Neuronal stem cell (in vitro differentiated cells): ENCODE measurements around the gene CLIC1.

Source experiments
- DNase-seq: peaks from one replicate; pipeline ENCODE4 v3.0.0-alpha.2; 2013; ENCODE audit warnings: low spot score
- H2AFZ ChIP-seq: one replicate; pipeline ENCODE4 v1.6.1; 2013; ENCODE audit warnings: mild to moderate bottlenecking, low read length, inconsistent platforms
- H2AK5ac ChIP-seq: 2 replicates; pipeline ENCODE4 v1.6.1; 2013; ENCODE audit warnings: low read depth, mild to moderate bottlenecking, inconsistent platforms, low read length, moderate library complexity, mixed read lengths
- H2BK120ac ChIP-seq: 2 replicates; pipeline ENCODE4 v1.6.1; 2013; ENCODE audit warnings: low read depth, mild to moderate bottlenecking, inconsistent platforms, low read length, moderate library complexity, mixed read lengths
- H2BK12ac ChIP-seq: one replicate; pipeline ENCODE4 v1.6.1; 2013; ENCODE audit warnings: low read length, inconsistent platforms
- H2BK15ac ChIP-seq: 2 replicates; pipeline ENCODE4 v1.6.1; 2013; ENCODE audit warnings: mild to moderate bottlenecking, low read length, inconsistent platforms, mixed read lengths
- H2BK5ac ChIP-seq: one replicate; pipeline ENCODE4 v1.6.1; 2013; ENCODE audit warnings: inconsistent platforms, mild to moderate bottlenecking, low read length, moderate library complexity
- H3K14ac ChIP-seq: one replicate; pipeline ENCODE4 v1.6.1; 2013; ENCODE audit warnings: low read length, inconsistent platforms
- H3K18ac ChIP-seq: 2 replicates; pipeline ENCODE4 v1.6.1; 2013; ENCODE audit warnings: low read length, inconsistent platforms
- H3K23ac ChIP-seq: 2 replicates; pipeline ENCODE4 v1.6.1; 2013; ENCODE audit warnings: low read depth, mild to moderate bottlenecking, mixed read lengths, low read length, inconsistent platforms; ENCODE audit not compliant: poor library complexity
- H3K27ac ChIP-seq: replicated peaks from 3 replicates; pipeline ENCODE4 v1.5.1; 2013; ENCODE audit warnings: low read length, inconsistent platforms
- H3K27me3 ChIP-seq, 3 experiments: 2 replicates each; pipeline ENCODE4 v1.6.1; 2013; ENCODE audit warnings: low read length in 3 of 3, mild to moderate bottlenecking in 2 of 3, inconsistent platforms in 1 of 3, low read depth in 1 of 3, mixed read lengths in 1 of 3, moderate library complexity in 1 of 3; ENCODE audit not compliant: control insufficient read depth in 3 of 3, insufficient read depth in 3 of 3
- H3K36me3 ChIP-seq, 2 donors: replicated peaks in 1 of 2; 2 replicates each; pipeline ENCODE4 v1.6.1; 2013; ENCODE audit warnings: low read length in 2 of 2; ENCODE audit not compliant: control insufficient read depth in 2 of 2, insufficient read depth in 2 of 2
- H3K4ac ChIP-seq: 2 replicates; pipeline ENCODE4 v1.6.1; 2013; ENCODE audit warnings: inconsistent platforms, mild to moderate bottlenecking, low read length, moderate library complexity
- H3K4me1 ChIP-seq, 2 donors: 1 replicate in 1 of 2; 2 replicates in 1 of 2; pipeline ENCODE4 v1.6.1; 2013; ENCODE audit warnings: low read length in 2 of 2, low read depth in 1 of 2; ENCODE audit not compliant: control insufficient read depth in 2 of 2, insufficient read depth in 1 of 2
- H3K4me2 ChIP-seq: one replicate; pipeline ENCODE4 v1.6.1; 2013; ENCODE audit warnings: mild to moderate bottlenecking, low read length, inconsistent platforms; ENCODE audit not compliant: insufficient read depth, poor library complexity, severe bottlenecking
- H3K4me3 ChIP-seq, 2 donors: 2 replicates each; pipeline ENCODE4 v1.5.1; 2013; ENCODE audit warnings: low read length in 2 of 2, mild to moderate bottlenecking in 2 of 2, inconsistent platforms in 1 of 2, moderate library complexity in 1 of 2
- H3K79me1 ChIP-seq: one replicate; pipeline ENCODE4 v1.6.1; 2013; ENCODE audit warnings: low read depth, mild to moderate bottlenecking, inconsistent platforms, low read length, moderate library complexity
- H3K9ac ChIP-seq: one replicate; pipeline ENCODE4 v1.6.1; 2013; ENCODE audit warnings: mild to moderate bottlenecking, low read depth, low read length, inconsistent platforms; ENCODE audit not compliant: poor library complexity
- H3K9me3 ChIP-seq, 2 donors: replicated peaks in 1 of 2; 2 replicates each; pipeline versions ENCODE3 to v1.6.1; 2013; ENCODE audit warnings: low read length in 2 of 2, mild to moderate bottlenecking in 2 of 2, inconsistent platforms in 1 of 2, low read depth in 1 of 2, mixed read lengths in 1 of 2, moderate library complexity in 1 of 2; ENCODE audit not compliant: control insufficient read depth in 2 of 2, insufficient read depth in 1 of 2
- H4K8ac ChIP-seq: one replicate; pipeline ENCODE4 v1.6.1; 2013; ENCODE audit warnings: low read depth, mild to moderate bottlenecking, inconsistent platforms, low read length, moderate library complexity
- H4K91ac ChIP-seq: one replicate; pipeline ENCODE4 v1.6.1; 2013; ENCODE audit warnings: low read length, low read depth, mild to moderate bottlenecking, inconsistent platforms; ENCODE audit not compliant: poor library complexity
- WGBS, 2 donors: extraction: QIAGEN DNeasy Blood & Tissue Kit; methylation state at CpG; one replicate each; pipeline ENCODE4 v1.1.7; 2013; ENCODE audit warnings: missing lambda C conversion rate in 2 of 2, mixed read lengths in 1 of 2; ENCODE audit not compliant: insufficient read length in 2 of 2, insufficient replicate concordance in 1 of 2; ENCODE audit errors: extremely low coverage in 2 of 2; 5-methylcytosine and 5-hydroxymethylcytosine counted together

CLIC1 gene

DNA sequence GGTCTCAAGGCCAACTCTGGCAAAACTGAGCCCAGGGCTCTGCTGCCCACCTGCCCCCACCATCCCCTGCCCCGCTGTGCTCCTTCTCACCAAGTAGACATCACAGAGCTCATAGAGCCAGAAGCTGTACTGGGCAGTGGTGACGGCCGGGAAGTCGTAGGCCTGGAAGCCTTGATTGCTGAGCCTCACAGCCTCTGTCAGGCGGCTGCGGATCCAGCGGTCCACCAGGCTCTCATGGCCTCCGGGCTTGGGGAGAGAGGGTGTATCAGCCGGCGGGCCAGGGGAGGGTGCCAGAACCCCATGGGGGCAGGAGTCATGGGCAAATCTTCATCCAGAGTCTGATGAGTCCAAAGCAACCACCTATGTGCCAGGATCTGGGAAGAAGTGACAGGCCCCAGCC lies 43.6 kb upstream of the CLIC1 start:
- H3K4me1 ChIP-seq: peaks cover 4 to 8% of the 10 kb centered on the region in 2 donors
- H3K4ac ChIP-seq: no peak overlapping the region
- no peak overlapping the region for H3K4me2 ChIP-seq
- peaks cover 53 to 74% of the 10 kb centered on the region in 2 donors for H3K36me3 ChIP-seq
- H2AFZ ChIP-seq: no peak overlapping the region
- H3K18ac ChIP-seq: no peak overlapping the region
- H2AK5ac ChIP-seq: no peak overlapping the region
- H3K27me3 ChIP-seq: no peaks in the 10 kb centered on the region
- H3K14ac ChIP-seq: no peak overlapping the region
- no CpG with 5 or more reads among the region's 10 CpGs for WGBS, 2 donors
- H2BK12ac ChIP-seq: no peak overlapping the region
- no peak overlapping the region for H3K9ac ChIP-seq
- H3K27ac ChIP-seq: no peak overlapping the region
- peaks cover 2% of the 10 kb centered on the region for H3K79me1 ChIP-seq
- H2BK120ac ChIP-seq: no peak overlapping the region
- H4K91ac ChIP-seq: no peak overlapping the region
- H3K4me3 ChIP-seq: no peak overlapping the region
- no peaks in the 10 kb centered on the region for H3K9me3 ChIP-seq
- no peak overlapping the region for H3K23ac ChIP-seq
- no peak overlapping the region for H2BK5ac ChIP-seq
- no peak overlapping the region for H2BK15ac ChIP-seq
- no peak for DNase-seq
- no peak overlapping the region for H4K8ac ChIP-seq

DNA sequence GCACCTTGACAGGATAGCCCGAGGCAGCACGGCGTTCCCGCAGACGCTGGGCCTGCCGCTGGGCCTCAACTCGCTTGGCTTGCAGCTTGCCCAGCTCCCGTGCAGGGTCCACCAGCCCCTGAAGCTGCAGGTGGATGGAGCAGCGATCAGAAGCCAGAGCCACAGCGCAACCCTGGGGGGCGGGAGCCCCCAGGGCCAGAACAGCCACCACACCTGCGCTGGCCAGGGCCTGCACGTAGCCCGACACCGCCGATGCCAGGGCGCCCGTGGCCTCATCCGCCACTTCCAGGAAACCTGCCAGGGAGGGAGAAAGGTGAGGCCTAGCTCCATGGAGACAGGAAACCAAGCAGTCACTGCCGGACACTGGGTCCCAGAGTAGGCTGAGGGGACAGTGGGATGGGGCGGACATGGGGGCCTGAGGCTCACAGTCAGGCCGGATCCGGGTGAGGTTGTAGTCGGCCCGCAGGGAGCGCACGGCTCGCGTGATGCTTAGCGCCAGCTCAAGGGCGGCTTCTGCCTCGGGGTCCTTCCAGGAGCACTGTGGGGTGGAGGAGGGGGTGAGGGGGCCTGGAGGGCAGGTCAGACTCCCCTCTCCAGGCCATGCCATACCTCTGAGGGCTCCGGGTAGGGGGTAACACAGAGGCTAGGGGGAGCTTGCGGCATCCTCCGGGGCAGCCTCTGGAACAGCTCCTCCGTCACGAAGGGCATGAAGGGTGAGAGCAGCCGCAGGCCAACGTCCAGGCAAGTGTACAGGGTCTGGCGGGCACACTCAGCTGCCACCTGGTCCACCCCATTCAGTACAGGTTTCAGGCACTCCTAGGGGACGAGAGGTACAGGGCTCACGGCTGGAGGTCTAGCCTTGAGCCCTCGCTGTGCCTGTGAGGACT lies 42.9 kb upstream of the CLIC1 start:
- Histone ChIP-seq H3K79me1 (peaks cover 2% of the 10 kb centered on the region), H3K18ac (no peak overlapping the region), H3K9ac (no peak overlapping the region), H4K8ac (no peak overlapping the region), H3K27me3 (no peaks in the 10 kb centered on the region), H2BK5ac (no peak overlapping the region), H3K27ac (no peak overlapping the region), H2BK120ac (no peak overlapping the region), H3K14ac (no peak overlapping the region), H3K4me2 (no peak overlapping the region), H2BK15ac (no peak overlapping the region), H2AK5ac (no peak overlapping the region), H3K36me3 (peaks cover 46 to 68% of the 10 kb centered on the region in 2 donors), H3K23ac (peak overlapping the region; percentile 43), H3K4ac (no peak overlapping the region), H2AFZ (no peak overlapping the region), H2BK12ac (no peak overlapping the region), H3K4me1 (peaks cover 4 to 8% of the 10 kb centered on the region in 2 donors), H4K91ac (no peak overlapping the region), H3K9me3 (no peaks in the 10 kb centered on the region), H3K4me3 (no peak overlapping the region)
- no CpG with 5 or more reads among the region's 43 CpGs for WGBS, 2 donors
- no peak for DNase-seq

DNA sequence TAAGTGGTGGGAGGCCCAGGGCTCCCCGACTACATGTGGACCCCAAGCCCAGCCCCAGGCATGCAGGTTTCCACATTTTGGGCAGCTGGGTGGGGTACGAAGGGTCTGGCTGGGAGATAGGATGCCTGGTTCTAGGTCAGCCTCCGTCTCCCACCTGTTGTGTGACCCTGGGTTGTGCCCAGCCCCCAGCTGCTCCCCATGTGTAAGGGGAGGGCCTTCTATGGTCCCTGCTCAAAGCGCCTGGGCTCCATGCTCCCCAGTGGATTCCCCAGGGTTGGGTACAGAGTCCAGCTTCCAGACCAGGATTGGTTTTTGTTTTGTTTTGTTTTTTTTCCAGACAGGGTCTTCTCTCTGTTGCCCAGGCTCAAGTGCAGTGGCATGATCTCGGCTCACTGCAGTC lies 41.9 kb upstream of the CLIC1 start:
- no peak overlapping the region for H2BK120ac ChIP-seq
- no CpG with 5 or more reads among the region's 5 CpGs for WGBS, 2 donors
- H3K36me3 ChIP-seq: peaks cover 42 to 58% of the 10 kb centered on the region in 2 donors
- no peak overlapping the region for H3K27ac ChIP-seq
- peak overlapping the region; percentile 5 for H2BK5ac ChIP-seq
- H3K4me3 ChIP-seq: no peak overlapping the region
- no peaks in the 10 kb centered on the region for H3K27me3 ChIP-seq
- H2AFZ ChIP-seq: no peak overlapping the region
- no peak overlapping the region for H3K14ac ChIP-seq
- H3K4ac ChIP-seq: no peak overlapping the region
- no peak overlapping the region for H4K8ac ChIP-seq
- H3K18ac ChIP-seq: no peak overlapping the region
- H3K9me3 ChIP-seq: no peaks in the 10 kb centered on the region
- H2BK12ac ChIP-seq: no peak overlapping the region
- H2AK5ac ChIP-seq: no peak overlapping the region
- no peak overlapping the region for H2BK15ac ChIP-seq
- H4K91ac ChIP-seq: no peak overlapping the region
- H3K79me1 ChIP-seq: peaks cover 2% of the 10 kb centered on the region
- H3K4me2 ChIP-seq: no peak overlapping the region
- H3K4me1 ChIP-seq: peaks cover 4 to 8% of the 10 kb centered on the region in 2 donors
- H3K9ac ChIP-seq: no peak overlapping the region
- DNase-seq: no peak
- H3K23ac ChIP-seq: no peak overlapping the region

DNA sequence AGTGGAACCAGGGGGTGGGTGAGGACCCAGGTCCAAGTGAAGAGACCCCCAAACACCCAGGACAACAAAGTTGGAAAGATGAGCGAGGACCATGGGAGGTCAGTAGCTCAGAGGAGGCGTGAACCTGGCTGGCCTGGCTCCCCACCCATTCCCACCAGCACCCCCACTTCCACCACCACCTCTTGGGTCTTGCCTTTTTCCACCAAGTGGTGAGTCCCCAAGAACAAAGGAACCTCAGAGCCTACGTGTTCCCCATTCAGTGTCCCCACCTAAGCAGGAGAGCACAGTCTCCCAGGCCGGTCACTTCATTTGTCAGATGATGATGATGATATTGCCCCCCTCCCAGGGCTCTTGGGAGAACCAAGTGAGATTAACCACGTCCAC lies 41.3 kb upstream of the CLIC1 start:
- H2AK5ac ChIP-seq: no peak overlapping the region
- peaks cover 4 to 8% of the 10 kb centered on the region in 2 donors for H3K4me1 ChIP-seq
- H4K91ac ChIP-seq: no peak overlapping the region
- no peak overlapping the region for H4K8ac ChIP-seq
- H3K18ac ChIP-seq: no peak overlapping the region
- H3K79me1 ChIP-seq: peaks cover 2% of the 10 kb centered on the region
- H3K9me3 ChIP-seq: no peaks in the 10 kb centered on the region
- no peak overlapping the region for H3K9ac ChIP-seq
- no peak overlapping the region for H3K4me2 ChIP-seq
- no peak for DNase-seq
- no peak overlapping the region for H3K4me3 ChIP-seq
- no peak overlapping the region for H2AFZ ChIP-seq
- no peaks in the 10 kb centered on the region for H3K27me3 ChIP-seq
- no peak overlapping the region for H2BK5ac ChIP-seq
- no peak overlapping the region for H3K27ac ChIP-seq
- H2BK120ac ChIP-seq: no peak overlapping the region
- H2BK12ac ChIP-seq: no peak overlapping the region
- no CpG with 5 or more reads among the region's 5 CpGs for WGBS, 2 donors
- H3K36me3 ChIP-seq: peaks cover 38 to 53% of the 10 kb centered on the region in 2 donors
- H3K23ac ChIP-seq: peak overlapping the region; percentile 93
- H3K14ac ChIP-seq: no peak overlapping the region
- H2BK15ac ChIP-seq: no peak overlapping the region
- no peak overlapping the region for H3K4ac ChIP-seq
